ENCODE results near the gene BBS4.

- TF ChIP-seq MYC (IDR thresholded peaks at IDR 0.05; ENCODE audit: low read depth, low read length) (no peak), CTCF (IDR thresholded peaks at IDR 0.05; ENCODE audit: extremely low read depth in 1 of 2, insufficient read depth in 1 of 2, low read depth in 1 of 2, low read length in 2 of 2) (no peak)
Measured at GRCh38 chr15:72749700-72750099, 63.7 kb downstream of the BBS4 start.
